HG03378 (cell line): ENCODE measurements around the gene ERC2.

Source experiments
- ATAC-seq: cut with Tn5 transposase; IDR thresholded peaks from one replicate; pipeline ENCODE4 v1.9.1; 2021; ENCODE audit warnings: mild to moderate bottlenecking, moderate library complexity; ENCODE audit not compliant: unreplicated experiment

ERC2 gene

DNA sequence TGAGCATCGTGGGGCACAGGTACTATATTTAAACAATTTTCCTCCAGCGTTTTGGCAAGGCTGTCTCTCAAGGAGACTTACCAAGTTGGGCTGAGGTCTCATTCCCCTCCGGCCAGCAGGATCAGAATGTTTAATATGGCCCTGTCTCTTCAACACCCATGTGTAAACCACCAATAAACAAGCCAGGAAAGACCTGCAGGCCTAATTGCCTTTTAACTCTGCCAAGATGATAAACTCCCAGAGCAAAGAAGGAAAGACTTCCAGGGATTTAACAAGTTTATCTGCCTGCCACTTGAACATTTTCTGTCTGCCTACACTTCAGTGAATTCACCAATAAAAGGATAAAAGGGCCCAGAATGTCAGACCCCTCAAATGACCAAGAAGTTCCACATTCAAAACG is 850.9 kb downstream of the ERC2 start:
- no peak for ATAC-seq

DNA sequence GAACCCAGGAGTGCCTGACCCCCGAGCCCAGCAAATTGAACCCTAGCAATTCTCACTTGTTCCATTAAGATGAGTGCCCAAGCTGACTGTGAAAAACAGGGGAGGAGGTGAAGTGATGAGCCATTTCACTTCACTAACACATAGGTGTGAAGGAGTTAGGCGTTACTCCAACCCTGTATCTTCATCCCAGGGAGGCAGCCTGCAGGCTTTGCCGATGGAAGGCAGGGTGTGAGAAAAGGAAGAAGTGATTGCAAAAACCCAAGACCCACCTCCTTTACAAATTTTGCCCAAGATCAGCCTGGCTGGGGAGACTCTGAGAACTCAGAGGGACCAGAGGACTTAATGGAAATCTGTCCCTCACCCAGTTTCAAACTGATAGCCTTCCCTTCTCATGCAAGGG is 851.5 kb downstream of the ERC2 start:
- ATAC-seq: no peak

DNA sequence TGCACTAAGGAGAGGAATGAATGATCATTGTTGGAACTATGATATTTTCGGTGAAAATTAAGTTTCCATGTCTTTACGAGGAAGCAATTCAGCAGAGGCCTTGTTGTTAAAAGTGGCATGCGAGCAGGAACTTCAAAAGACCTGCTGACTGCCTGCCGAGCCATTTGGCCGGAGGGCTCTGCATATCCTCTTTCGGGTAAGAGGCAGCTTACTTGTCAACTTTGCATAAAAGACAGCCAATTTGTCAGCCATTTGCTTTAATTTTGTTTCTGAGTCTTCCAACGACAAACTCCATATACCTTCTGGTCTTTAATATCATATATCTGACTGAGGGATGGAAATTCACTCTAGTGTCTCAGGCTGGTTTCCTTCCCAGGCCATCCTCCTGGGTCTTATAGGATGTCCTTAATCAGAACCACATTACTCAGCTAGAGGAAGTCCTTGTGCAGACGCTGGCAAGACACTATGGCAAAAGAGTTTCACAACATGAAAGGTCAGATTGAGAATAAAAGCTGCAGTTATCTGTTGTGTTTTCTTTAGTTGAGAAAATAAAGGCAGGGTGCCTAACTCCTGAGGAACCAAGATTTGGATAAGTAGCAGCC is 852.5 kb downstream of the ERC2 start:
- ATAC-seq: no peak

DNA sequence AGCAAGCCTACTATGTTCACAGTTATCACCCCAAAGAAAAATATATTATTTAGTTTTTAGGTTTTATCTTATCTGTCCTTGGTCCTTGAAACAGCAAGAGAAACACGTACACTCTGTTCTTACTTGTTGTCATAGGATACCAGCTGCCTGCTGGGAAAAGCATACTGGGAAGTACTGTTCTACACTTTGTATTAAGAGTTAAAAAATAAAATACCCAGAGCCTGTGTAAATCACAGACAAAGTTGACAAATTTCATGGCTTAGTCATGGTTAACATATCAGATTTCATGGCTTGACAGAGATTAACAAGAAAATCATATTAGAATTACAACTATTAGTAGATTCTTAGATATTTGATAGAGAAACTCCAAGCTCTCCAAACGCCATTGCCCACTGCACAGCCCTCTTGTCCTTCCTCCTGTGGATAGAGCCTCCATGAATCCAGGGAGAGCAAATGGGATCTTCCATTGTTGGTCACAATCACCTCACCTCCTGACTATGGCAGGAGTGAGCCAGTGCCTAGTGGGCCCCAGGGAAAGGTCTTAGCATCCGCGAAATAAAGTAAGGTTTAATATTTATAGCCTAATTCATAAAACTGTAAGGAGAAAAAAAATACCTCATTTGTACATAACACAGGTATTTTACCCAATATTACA is 853.1 kb downstream of the ERC2 start:
- ATAC-seq: no peak

DNA sequence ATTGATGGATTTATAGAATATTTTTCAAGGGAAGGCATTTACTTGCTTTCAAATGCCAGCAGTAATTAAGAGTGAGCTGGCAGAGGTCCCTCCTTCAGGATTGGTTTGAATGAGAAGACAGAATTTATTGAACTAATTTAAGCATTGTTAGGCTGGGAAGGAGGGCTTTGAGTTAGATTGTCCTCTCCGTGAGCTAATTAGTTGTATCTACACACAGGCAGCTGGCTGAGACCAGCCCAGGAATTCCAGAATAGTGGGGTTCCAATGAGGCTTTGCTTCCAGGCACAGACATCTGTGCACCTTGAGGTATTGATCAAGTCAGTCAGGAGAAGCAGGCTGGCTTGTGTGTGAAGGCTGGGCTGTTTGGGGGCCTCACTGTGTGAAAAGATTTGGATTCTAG is 857.1 kb downstream of the ERC2 start:
- ATAC-seq: no peak

DNA sequence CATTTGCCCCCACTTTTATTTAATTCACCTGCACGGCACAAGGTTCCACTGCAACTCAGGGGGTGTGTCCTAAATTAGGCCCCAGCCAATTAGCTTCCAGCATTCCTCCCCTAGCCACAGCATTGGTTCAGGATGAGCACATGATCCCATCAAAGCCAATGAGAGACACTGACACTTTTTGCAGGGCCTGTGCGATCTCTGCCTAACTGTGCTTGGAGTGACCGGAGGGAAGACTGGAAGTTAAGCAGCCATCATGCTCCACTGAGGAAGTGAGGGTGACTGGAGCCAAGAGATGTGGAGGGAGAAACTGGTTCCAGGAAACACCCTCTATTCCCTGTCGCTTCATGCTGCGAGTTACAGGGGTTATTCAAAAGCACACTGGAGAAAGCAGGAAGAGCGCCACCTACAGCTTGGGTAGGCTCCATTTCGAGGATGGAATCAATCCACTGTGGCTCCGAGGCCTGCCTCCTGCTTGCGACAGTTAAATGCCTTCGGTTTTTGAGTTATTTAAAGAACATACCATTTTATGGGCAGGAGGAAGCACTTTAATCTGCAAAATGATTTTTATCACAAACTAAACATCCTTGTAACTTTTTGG is 858.9 kb downstream of the ERC2 start:
- ATAC-seq: no peak

DNA sequence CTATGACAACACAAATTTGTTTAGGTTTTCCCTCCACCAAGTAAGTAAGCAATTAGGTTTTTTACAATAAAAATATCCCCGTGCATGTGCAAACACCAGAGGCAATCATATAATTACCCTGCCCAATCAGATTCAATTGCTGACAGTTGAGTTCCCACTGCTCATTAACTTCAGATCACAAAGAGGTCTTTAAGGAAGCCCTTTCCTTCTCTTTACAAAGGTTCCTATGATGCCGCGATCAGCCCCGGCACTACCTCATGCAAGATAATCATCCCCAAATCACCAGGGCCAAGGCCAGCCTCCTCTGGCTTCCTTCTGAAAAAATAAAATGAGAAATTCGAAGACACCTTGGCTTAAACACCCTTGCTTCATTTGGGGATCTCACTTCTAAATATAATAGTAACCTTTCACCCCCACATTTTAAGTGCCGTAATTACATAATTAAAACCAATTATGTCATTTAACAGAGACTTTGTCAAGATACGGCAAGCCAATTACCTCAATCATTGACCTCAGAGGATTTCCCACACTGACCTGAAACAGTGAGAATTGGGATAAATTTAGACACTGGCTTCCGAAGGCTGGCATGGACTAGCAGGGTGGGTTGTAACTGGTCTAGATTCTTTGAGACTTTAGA is 859.8 kb downstream of the ERC2 start:
- ATAC-seq: no peak

DNA sequence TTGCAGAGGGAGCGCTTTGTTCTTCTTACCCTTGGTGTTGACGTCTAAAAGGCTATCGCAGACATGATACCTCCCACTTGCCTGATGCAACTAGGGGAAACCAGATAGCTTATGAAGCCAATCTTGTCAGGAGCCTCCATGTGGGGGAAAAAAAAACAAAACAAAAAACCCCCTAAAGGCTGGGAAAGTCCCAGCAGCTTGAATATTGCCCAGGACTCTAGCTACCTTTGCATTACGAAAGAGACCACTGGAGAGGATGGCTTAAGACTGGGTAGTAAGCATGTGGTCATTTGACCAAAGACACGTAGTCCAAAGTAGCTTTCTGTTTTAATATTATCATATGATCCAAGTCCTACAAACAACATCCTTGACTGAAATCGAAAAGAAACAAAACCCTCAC is 860.4 kb downstream of the ERC2 start:
- ATAC-seq: peak; percentile 86

DNA sequence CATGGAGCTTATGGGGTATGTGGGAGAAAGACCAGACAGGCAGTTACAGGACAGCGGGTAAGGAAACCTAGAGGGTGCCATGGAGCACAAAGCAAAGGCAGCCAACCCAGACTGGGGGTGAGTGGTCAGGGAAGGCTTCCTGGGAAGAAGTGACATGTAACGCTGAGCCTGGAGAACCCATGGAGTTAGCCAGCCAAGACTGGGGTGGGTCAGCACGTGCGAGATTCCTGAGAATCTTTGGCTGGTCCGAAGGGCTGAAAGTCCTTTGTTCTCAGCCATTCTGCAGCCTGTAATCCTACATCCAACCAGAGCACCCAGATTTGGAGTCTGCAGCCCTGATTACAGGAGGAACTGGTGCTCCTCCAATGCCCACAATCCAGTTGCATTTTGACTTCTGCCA is 861.1 kb downstream of the ERC2 start:
- no peak for ATAC-seq

DNA sequence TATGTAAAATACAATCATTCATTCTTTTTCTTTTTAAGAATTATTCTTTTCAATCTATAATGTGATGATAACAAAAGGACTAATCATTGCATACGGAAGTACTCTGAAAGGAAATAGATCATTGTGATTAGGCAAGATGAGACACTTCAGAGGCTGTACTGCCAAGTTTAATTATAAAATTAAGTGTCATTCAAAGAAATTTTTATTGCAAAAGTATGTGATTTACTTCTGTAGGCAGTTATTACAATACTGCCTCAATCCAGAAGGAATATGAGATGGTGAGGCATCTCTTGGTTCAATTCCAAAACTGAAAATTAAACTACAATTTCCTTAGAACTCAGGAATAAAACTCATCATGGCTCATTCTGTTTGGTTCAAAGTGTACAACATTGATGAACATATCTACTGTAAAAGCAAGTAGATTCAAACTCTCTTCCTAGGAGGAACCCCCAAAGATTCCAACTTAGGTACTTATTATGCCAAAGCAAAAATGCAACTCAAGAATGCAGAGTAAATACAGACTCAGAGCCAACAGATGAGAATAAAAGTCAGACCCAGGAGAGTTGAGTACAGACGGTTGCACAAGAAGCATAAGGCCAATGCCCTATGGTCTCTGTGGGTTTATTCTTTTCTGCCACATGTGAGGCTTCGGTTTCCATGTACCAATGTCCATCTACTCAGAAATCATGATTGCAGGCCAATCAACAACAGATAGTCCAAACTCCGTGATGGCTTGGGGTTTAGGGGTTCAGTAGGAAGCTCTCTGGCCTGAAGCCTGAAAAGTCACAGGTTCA is 862.6 kb downstream of the ERC2 start:
- ATAC-seq: no peak

DNA sequence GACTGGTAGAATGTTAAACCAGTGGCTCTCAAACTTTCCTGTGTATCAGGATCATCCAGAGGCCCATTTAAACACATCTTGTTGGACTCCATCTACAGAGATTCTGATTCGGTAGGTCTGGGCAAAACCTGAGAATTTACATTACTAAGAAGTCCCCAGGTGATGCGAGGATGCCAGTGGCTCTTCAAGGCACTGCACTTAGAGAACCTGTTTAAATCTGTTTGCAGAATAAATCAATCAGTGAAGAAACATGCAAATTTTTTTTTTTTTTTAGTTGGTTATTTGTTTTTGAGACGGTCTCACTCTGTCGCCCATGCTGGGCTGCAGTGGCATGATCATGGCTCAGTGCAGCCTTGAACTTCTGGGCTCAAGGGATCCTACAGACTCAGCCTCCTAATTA is 863.4 kb downstream of the ERC2 start:
- ATAC-seq: no peak

DNA sequence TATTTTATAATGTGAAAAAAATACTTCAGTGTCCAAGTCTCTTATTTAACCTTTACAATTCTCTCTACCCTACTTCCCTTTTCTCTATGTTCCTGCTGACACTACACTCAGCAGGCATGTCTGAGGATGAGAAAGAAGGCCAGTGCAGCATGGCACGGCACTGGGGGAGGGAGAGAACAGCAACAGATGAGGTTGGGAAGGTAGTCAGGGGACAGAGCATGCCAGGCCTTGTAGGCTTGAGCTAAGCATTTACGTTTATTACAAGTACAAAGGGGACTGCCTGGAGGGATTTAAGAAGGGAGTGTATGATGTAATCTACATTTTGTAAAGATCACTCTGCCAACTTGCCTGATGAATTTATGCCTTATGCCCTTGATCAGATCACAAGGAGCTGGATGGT is 863.9 kb downstream of the ERC2 start:
- no peak for ATAC-seq

DNA sequence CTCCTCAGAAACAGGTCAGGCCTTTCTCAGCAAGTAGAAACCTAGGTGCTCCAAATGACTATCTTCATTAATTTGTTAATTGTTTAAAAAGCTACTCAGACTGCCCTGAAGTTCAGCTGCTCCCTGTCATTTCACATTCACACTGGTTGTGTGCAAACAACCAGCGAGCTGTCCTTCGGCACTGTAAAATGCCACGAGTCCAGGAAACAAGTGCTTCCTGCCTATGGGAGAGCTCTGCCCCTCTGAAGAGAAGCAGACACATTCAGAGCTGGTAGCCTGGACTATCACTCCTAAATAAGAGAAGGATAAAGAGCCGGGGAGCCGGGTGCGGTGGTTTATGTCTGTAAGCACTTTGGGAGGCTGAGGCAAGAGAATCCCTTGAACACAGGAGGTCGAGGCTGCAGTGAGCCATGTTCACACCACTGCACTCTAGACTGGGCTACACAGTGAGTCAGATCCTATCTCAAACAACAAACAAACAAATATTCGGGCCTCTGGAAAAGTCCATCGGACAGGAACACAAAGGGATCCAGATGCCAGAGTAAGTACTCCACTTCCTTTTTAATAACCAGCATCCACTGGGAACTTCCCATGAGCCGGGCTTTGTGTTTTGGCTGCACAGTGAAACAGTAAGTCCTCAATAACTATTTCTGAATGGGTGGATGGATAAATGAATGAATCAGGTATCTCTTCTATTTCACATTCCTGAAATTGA is 866.7 kb downstream of the ERC2 start:
- ATAC-seq: no peak

DNA sequence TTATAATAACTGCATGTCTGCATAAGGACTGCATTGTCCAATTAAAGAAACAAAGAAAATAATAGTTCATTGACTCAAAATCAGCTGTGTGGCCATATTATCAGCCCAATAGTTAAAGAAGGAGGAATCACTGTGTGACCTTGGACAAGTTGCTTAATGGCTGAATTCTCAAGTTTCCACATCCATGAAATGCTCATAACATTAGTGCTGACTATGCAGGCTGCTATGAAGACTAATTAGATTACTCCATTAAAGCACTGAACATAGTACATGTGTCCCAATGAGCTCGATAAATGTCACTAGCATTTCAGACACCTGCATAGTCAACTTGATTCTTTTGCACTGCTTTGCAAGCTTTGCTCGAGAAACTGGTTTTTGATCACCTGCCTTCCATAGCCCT is 870.0 kb downstream of the ERC2 start:
- no peak for ATAC-seq

DNA sequence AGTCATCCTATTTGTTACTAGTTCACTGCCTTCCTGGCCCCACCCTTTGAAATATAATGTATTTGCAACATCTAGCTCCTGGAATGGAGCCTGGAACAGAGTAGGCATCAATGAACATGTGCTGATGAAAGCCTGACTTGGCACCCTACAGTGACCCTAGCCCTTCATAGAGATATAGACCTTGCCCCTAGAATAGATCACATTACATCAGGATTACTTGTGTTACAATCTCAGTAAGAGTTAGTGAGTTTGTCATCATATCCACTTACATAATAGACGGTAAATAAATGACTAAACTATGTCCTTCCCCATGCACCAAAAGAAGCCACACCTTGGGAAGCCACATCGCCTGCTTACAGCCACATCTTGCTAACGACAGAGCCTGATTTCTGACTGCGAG is 870.6 kb downstream of the ERC2 start:
- ATAC-seq: no peak

DNA sequence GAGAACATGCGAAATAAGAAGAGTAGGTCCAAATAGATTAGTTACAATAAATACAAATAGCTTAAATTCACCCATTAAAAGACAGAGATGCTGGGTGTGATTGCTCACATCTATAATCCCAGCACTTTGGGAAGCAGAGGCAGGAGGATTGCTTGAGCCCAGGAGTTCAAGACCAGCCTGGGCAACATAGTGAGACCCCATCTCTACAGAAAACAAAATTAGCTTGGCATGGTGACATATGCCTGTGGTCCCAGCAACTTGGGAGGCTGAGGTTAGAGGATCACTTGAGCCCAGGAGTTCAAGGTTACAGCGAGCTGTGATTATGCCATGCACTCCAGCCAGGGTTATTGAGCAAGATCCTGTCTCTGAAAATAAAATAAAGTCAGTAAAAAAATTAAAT is 872.1 kb downstream of the ERC2 start:
- ATAC-seq: no peak

DNA sequence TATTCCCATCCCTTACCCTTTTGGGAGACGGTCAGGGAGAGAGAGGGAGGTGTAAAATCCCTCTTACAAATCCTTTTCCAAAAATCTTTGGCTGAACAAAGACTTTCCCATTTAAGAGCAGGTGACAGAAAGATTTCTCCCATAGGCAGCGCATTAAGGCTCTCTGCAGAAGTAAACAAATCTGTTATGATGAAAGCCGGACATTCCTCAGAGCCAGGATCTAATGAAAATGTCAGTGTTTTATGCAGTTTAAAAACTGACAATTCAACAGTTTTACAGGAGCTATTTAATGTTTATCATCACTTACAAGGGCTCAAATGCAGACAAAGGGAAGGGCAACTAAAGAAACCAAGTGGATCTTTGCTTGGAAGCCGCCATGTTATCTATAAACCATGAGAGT is 872.8 kb downstream of the ERC2 start:
- no peak for ATAC-seq

DNA sequence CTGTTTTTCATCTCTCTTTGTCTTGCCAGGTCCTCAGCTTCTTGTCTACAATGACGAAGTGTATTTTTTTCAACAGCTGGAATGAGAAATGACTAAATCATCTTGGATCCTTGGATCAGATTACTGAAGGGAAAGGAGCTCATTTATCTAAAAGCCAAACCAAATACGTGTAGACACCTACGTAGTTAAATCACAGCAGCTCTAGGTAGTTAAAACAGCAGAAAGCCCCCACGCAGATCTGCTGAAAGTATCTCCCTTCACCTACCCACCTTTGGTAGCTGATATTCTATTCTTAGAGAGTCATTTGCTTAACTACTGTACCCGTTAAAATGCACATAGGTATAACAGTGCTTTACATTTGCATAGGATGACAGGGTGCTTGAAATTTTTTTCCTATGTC is 875.7 kb downstream of the ERC2 start:
- ATAC-seq: no peak

DNA sequence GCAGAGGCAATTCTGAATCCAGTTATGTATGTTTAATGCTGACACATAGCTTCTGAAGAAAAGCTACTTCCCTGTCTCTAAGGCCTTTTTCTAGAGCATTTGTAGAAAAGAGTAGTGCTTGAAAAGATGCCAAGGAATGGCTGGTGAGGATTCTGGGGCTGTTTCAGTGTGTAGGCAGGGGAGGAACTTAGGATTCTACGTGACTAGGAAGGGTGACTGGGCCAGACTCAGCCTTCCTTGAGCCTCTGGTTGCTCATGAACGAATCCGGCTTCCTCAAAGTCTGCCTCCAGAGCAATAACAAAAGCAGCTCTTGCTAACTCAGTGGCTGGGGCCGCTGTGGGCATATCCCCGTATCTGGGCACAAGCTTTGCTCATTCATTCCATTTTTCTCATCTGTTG is 876.4 kb downstream of the ERC2 start:
- ATAC-seq: no peak

DNA sequence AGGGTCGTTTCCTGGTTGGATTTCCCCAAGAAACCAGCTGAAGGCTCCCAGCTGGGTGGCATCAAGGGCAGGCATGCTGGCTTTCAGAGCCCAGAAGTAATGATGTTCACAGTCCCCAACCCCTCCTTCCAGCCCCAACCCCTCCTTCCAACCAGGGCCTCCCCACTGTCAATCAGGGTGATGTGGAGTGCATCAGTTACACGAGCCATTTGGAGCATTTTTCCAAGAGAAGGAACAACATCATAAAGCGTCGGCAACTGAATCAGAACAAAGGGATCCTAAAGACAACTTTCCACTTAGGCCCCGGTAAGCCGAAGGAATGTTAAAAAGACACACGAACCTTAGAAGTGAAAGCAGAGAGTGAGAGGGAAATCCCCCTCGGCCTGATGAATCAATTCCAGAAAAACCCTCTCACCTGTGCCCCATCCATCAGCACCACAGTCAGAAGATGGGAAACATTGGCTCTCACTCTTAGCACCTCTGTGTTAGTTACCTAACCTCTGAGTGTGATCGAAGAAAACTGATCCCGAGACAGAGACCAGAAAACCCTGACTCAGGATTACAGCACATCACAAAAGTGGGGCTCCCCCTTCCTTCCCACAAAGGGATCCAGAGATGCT is 880.0 kb downstream of the ERC2 start:
- ATAC-seq: no peak
